Measurements from ENCODE around the gene GABPA.
A peak's percentile ranks its signal among the peaks of the same experiment; 100 is the strongest.

The GABPA gene

GRCh38 chr21:25788677-25789076, 53.9 kb downstream of the GABPA start:
- no peak overlapping the region for H3K4me3 ChIP-seq (ENCODE audit: low read depth, low read length)
- TF ChIP-seq CTCF (IDR thresholded peaks at IDR 0.05; ENCODE audit: low read depth, low read length, missing control alignments) = no peak
- no peak for DNase-seq (ENCODE audit: low read depth)

- DNase-seq (ENCODE audit: low read depth) = no peak
- peak; percentile 18 for TF ChIP-seq CTCF (IDR thresholded peaks at IDR 0.05; ENCODE audit: low read depth, low read length, missing control alignments)
- H3K4me3 ChIP-seq (ENCODE audit: low read depth, low read length) = no peak overlapping the region
Observed at GRCh38 chr21:25790122-25790877, 55.5 kb downstream of the GABPA start.

- DNase-seq (ENCODE audit: low read depth) = no peak
- TF ChIP-seq CTCF (IDR thresholded peaks at IDR 0.05; ENCODE audit: low read depth, low read length, missing control alignments) = no peak
- no peak overlapping the region for H3K4me3 ChIP-seq (ENCODE audit: low read depth, low read length)
Observed at GRCh38 chr21:25790878-25791204, 56.1 kb downstream of the GABPA start.

GRCh38 chr21:25791319-25791718, 56.5 kb downstream of the GABPA start:
- no peak overlapping the region for H3K4me3 ChIP-seq (ENCODE audit: low read depth, low read length)
- DNase-seq (ENCODE audit: low read depth) = no peak
- TF ChIP-seq CTCF (IDR thresholded peaks at IDR 0.05; ENCODE audit: low read depth, low read length, missing control alignments) = no peak

- no peak overlapping the region for H3K4me3 ChIP-seq (ENCODE audit: low read depth, low read length)
- peak; percentile 68 for DNase-seq (ENCODE audit: low read depth)
- peak; percentile 100 for TF ChIP-seq CTCF (IDR thresholded peaks at IDR 0.05; ENCODE audit: low read depth, low read length, missing control alignments)
Observed at GRCh38 chr21:25801217-25802014, 66.6 kb downstream of the GABPA start.

GRCh38 chr21:25806060-25806459, 71.3 kb downstream of the GABPA start:
- TF ChIP-seq CTCF (IDR thresholded peaks at IDR 0.05; ENCODE audit: low read depth, low read length, missing control alignments) = no peak
- no peak for DNase-seq (ENCODE audit: low read depth)
- H3K4me3 ChIP-seq (ENCODE audit: low read depth, low read length) = no peak overlapping the region

Measured in GM12864 (cell line).